Fibroblast of skin of left quadriceps (primary cell): ENCODE measurements around the gene DCDC2C.

Source experiments
- DNase-seq, 2 experiments: peaks; one replicate each; pipeline ENCODE4 v3.0.0-alpha.2; 2013; ENCODE audit warnings: low read depth in 2 of 2

Gene DCDC2C

GRCh38 chr2:3895021-3895420 lies 191.6 kb downstream of the DCDC2C start:
- DNase-seq: no peak
